Subcutaneous adipose tissue (tissue), 4 donors: ENCODE measurements around the gene KCNIP2. TPM values are rescaled to one million over a fixed set of nuclear protein-coding genes. Genes with fewer than 3 reads are reported as not detected.

Experiments used
- CTCF ChIP-seq: fragments of 450-650 bp; IDR thresholded peaks from one replicate; pipeline ENCODE4 v1.5.1; 2016; ENCODE audit warnings: low read depth, mild to moderate bottlenecking, control low read depth, antibody characterized with exemption, moderate library complexity
- total RNA-seq, 4 donors: library from RNA; depleted of rRNA; stranded (reverse); fragments of >200 nt; gene quantifications; one replicate each; pipeline ENCODE4 v1.1.0, GENCODE V29; 2016

The KCNIP2 gene
- total RNA-seq, 4 donors from 2014 or later, result 40.6 to 472 (median 78.2) TPM

- TF ChIP-seq CTCF, result no peak
Observed at GRCh38 chr10:101830322-101831168, 13.1 kb downstream of the KCNIP2 start.

- no peak for TF ChIP-seq CTCF
Observed at GRCh38 chr10:101829561-101830315, 13.9 kb downstream of the KCNIP2 start.

DNA sequence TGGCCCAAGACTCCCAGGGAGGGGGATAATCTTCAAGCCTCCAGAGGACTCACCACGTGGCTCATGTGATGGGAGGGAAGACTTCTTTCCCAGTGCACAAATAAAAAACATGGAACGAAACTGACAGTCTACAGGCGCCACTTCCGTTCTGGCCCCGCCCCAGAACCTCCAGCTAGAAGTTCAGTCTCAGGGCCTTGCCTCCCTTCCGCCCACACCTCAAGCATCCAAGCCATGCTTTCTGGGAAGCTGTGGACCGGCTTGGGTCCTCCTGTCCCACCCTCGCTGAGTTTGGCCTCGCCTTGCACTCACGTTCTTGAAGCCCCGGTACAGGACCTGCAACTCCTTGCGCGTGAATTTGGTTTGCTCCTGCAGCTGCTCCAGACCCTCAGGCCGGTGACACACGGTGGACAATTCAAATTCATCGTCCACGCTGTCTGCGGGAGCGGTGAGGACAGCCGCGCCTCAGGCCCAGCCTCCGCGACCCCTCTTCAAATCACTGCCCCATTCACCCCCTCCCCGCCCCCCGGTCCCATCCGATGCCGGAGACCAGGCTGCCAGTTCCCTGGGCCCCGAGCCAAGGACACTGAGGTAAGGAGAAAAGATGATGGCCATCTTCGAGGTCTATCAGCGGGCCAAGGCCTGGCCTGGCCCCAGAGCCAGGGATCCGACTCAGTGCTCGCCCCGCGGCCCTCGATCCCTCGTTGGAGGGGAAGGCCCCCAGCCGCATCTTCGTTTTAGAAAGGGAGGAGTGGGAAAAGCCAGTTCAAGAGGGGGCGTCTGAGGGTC is 14.6 kb downstream of the KCNIP2 start:
- no peak for TF ChIP-seq CTCF

GRCh38 chr10:101827919-101828600 is 15.5 kb downstream of the KCNIP2 start:
- TF ChIP-seq CTCF, result no peak

- TF ChIP-seq CTCF, result no peak
Observed at GRCh38 chr10:101826852-101827434, 16.7 kb downstream of the KCNIP2 start.

DNA sequence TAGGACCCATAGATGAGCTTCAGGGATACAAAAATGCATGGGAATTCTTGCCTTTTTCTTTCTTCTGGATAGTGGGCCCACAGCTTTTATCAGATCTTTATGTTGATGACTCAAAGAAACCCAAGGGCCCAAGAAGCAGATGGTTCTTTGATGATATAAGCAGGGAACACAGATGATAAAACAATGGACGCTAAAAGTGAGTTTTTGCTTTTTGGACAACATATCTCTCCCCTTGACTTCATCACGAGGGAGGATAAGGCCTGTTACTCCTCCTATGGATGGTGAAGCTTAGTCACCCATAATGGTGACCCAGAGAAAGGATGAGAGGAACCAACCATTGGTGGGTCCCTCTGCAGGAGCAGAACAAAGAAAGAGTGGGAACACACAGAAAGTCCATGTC is 18.9 kb downstream of the KCNIP2 start:
- no peak for TF ChIP-seq CTCF
